HEK293 (cell line): ENCODE results near the gene B4GALNT3.

Experiments
- KLF9 ChIP-seq: fragments of 450-650 bp; formaldehyde crosslinking; IDR thresholded peaks from 2 replicates; pipeline ENCODE4 v1.5.1; 2016; ENCODE audit warnings: missing biosample characterization, missing genetic modification characterization, low read depth
- MYNN ChIP-seq: fragments of 450-650 bp; formaldehyde crosslinking; IDR thresholded peaks from 2 replicates; pipeline ENCODE4 v1.5.1; 2016; ENCODE audit warnings: missing biosample characterization, missing genetic modification characterization, borderline replicate concordance
- SP3 ChIP-seq: fragments of 450-650 bp; formaldehyde crosslinking; IDR thresholded peaks from 2 replicates; pipeline ENCODE4 v1.5.1; 2016; ENCODE audit warnings: missing biosample characterization, missing genetic modification characterization
- ZNF121 ChIP-seq: fragments of 450-650 bp; formaldehyde crosslinking; IDR thresholded peaks from 2 replicates; pipeline ENCODE4 v1.5.1; 2016; ENCODE audit warnings: missing biosample characterization, missing genetic modification characterization
- ZNF202 ChIP-seq: fragments of 450-650 bp; formaldehyde crosslinking; IDR thresholded peaks from 2 replicates; pipeline ENCODE4 v1.5.1; 2016; ENCODE audit warnings: missing biosample characterization, missing genetic modification characterization, borderline replicate concordance
- ZNF292 ChIP-seq: fragments of 450-650 bp; formaldehyde crosslinking; IDR thresholded peaks from 2 replicates; pipeline ENCODE4 v1.5.1; 2016; ENCODE audit warnings: low read depth, missing biosample characterization, missing genetic modification characterization, borderline replicate concordance
- ZNF394 ChIP-seq: fragments of 450-650 bp; formaldehyde crosslinking; IDR thresholded peaks from 2 replicates; pipeline ENCODE4 v1.5.1; 2016; ENCODE audit warnings: missing biosample characterization, missing genetic modification characterization, mild to moderate bottlenecking, moderate library complexity, borderline replicate concordance
- ZNF514 ChIP-seq: fragments of 450-650 bp; formaldehyde crosslinking; IDR thresholded peaks from 2 replicates; pipeline ENCODE4 v1.5.1; 2016; ENCODE audit warnings: missing biosample characterization, missing genetic modification characterization
- TF ChIP-seq, protein P1 (sequence below): fragments of 450-650 bp; formaldehyde crosslinking; IDR thresholded peaks from 2 replicates; pipeline ENCODE4 v1.5.1; 2016; ENCODE audit warnings: missing biosample characterization, missing genetic modification characterization
- TF ChIP-seq, protein P2 (sequence below): fragments of 450-650 bp; IDR thresholded peaks from 2 replicates; pipeline ENCODE4 v1.5.1; 2018; ENCODE audit warnings: missing biosample characterization, mild to moderate bottlenecking, missing genetic modification characterization
- TF ChIP-seq, protein P3 (sequence below): fragments of 450-650 bp; formaldehyde crosslinking; IDR thresholded peaks from 2 replicates; pipeline ENCODE4 v1.5.1; 2016; ENCODE audit warnings: missing biosample characterization, missing genetic modification characterization, borderline replicate concordance
- TF ChIP-seq, protein P4 (sequence below): IDR thresholded peaks from 2 replicates; pipeline ENCODE4 v1.6.1; 2011; ENCODE audit warnings: mild to moderate bottlenecking, low read depth, low read length, borderline replicate concordance
- TF ChIP-seq, protein P5 (sequence below): fragments of 450-650 bp; formaldehyde crosslinking; IDR thresholded peaks from 2 replicates; pipeline ENCODE4 v1.5.1; 2016; ENCODE audit warnings: missing biosample characterization, missing genetic modification characterization

DNA sequence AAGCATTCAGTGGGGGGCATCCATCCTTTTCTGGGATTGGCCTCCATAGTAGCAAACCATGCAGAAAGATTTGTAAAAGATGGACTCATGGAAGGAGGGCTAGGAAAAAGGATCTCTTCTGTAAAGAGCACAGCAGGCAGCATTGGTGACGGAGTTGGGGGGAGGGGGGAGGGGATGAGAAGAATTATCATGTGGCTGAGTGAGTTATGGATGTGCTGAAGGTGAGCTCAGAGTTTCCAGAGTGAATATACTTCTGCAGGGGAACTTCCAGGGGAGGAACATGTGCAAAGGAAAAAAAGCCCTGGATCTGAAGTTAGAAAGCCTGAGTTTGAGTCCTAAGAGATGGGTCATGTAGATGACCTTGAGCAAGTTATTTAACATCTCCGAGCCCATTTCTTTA lies 3.9 kb upstream of the B4GALNT3 start:
- TF ChIP-seq ZNF292 (tag by site-specific recombination) (no peak), KLF9 (no peak), ZNF202 (tag by site-specific recombination) (no peak), ZNF121 (tag by site-specific recombination) (no peak), ZNF514 (tag by site-specific recombination) (no peak), ZNF394 (no peak), MYNN (tag by site-specific recombination) (no peak), SP3 (tag by site-specific recombination) (no peak)
- TF ChIP-seq, protein P1, sequence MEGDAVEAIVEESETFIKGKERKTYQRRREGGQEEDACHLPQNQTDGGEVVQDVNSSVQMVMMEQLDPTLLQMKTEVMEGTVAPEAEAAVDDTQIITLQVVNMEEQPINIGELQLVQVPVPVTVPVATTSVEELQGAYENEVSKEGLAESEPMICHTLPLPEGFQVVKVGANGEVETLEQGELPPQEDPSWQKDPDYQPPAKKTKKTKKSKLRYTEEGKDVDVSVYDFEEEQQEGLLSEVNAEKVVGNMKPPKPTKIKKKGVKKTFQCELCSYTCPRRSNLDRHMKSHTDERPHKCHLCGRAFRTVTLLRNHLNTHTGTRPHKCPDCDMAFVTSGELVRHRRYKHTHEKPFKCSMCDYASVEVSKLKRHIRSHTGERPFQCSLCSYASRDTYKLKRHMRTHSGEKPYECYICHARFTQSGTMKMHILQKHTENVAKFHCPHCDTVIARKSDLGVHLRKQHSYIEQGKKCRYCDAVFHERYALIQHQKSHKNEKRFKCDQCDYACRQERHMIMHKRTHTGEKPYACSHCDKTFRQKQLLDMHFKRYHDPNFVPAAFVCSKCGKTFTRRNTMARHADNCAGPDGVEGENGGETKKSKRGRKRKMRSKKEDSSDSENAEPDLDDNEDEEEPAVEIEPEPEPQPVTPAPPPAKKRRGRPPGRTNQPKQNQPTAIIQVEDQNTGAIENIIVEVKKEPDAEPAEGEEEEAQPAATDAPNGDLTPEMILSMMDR (tag by site-specific recombination) = no peak
- TF ChIP-seq, protein P2, sequence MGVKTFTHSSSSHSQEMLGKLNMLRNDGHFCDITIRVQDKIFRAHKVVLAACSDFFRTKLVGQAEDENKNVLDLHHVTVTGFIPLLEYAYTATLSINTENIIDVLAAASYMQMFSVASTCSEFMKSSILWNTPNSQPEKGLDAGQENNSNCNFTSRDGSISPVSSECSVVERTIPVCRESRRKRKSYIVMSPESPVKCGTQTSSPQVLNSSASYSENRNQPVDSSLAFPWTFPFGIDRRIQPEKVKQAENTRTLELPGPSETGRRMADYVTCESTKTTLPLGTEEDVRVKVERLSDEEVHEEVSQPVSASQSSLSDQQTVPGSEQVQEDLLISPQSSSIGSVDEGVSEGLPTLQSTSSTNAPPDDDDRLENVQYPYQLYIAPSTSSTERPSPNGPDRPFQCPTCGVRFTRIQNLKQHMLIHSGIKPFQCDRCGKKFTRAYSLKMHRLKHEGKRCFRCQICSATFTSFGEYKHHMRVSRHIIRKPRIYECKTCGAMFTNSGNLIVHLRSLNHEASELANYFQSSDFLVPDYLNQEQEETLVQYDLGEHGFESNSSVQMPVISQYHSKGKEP (tag by site-specific recombination) = no peak
- TF ChIP-seq, protein P3, sequence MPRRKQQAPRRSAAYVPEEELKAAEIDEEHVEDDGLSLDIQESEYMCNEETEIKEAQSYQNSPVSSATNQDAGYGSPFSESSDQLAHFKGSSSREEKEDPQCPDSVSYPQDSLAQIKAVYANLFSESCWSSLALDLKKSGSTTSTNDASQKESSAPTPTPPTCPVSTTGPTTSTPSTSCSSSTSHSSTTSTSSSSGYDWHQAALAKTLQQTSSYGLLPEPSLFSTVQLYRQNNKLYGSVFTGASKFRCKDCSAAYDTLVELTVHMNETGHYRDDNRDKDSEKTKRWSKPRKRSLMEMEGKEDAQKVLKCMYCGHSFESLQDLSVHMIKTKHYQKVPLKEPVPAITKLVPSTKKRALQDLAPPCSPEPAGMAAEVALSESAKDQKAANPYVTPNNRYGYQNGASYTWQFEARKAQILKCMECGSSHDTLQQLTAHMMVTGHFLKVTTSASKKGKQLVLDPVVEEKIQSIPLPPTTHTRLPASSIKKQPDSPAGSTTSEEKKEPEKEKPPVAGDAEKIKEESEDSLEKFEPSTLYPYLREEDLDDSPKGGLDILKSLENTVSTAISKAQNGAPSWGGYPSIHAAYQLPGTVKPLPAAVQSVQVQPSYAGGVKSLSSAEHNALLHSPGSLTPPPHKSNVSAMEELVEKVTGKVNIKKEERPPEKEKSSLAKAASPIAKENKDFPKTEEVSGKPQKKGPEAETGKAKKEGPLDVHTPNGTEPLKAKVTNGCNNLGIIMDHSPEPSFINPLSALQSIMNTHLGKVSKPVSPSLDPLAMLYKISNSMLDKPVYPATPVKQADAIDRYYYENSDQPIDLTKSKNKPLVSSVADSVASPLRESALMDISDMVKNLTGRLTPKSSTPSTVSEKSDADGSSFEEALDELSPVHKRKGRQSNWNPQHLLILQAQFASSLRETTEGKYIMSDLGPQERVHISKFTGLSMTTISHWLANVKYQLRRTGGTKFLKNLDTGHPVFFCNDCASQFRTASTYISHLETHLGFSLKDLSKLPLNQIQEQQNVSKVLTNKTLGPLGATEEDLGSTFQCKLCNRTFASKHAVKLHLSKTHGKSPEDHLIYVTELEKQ (tag by site-specific recombination) = no peak
- TF ChIP-seq, protein P4, sequence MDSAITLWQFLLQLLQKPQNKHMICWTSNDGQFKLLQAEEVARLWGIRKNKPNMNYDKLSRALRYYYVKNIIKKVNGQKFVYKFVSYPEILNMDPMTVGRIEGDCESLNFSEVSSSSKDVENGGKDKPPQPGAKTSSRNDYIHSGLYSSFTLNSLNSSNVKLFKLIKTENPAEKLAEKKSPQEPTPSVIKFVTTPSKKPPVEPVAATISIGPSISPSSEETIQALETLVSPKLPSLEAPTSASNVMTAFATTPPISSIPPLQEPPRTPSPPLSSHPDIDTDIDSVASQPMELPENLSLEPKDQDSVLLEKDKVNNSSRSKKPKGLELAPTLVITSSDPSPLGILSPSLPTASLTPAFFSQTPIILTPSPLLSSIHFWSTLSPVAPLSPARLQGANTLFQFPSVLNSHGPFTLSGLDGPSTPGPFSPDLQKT = no peak
- TF ChIP-seq, protein P5, sequence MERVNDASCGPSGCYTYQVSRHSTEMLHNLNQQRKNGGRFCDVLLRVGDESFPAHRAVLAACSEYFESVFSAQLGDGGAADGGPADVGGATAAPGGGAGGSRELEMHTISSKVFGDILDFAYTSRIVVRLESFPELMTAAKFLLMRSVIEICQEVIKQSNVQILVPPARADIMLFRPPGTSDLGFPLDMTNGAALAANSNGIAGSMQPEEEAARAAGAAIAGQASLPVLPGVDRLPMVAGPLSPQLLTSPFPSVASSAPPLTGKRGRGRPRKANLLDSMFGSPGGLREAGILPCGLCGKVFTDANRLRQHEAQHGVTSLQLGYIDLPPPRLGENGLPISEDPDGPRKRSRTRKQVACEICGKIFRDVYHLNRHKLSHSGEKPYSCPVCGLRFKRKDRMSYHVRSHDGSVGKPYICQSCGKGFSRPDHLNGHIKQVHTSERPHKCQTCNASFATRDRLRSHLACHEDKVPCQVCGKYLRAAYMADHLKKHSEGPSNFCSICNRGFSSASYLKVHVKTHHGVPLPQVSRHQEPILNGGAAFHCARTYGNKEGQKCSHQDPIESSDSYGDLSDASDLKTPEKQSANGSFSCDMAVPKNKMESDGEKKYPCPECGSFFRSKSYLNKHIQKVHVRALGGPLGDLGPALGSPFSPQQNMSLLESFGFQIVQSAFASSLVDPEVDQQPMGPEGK (tag by site-specific recombination) = no peak
